SK-N-SH treated with all-trans-retinoic acid at 6 μM for 48 hours (cell line): ENCODE data around the gene GLI3.

ENCODE experiments used
- ARNTL ChIP-seq: fragments of 450-650 bp; formaldehyde crosslinking; IDR thresholded peaks from 2 replicates; pipeline ENCODE4 v1.5.0; 2020; ENCODE audit warnings: low read depth, mild to moderate bottlenecking, moderate library complexity, borderline replicate concordance
- BACH2 ChIP-seq: fragments of 250-450 bp; sonication (Bioruptor Pico); IDR thresholded peaks from 2 replicates; pipeline ENCODE4 v1.9.0; 2021; ENCODE audit warnings: mild to moderate bottlenecking, borderline replicate concordance
- CSDC2 ChIP-seq: fragments of 250-450 bp; sonication (Bioruptor Pico); IDR thresholded peaks from 2 replicates; pipeline ENCODE4 v1.5.0; 2020; ENCODE audit warnings: mild to moderate bottlenecking, moderate library complexity
- ESRRG ChIP-seq: fragments of 250-450 bp; sonication (Bioruptor Pico); IDR thresholded peaks from 2 replicates; pipeline ENCODE4 v1.6.1; 2021; ENCODE audit warnings: mild to moderate bottlenecking
- GLIS3 ChIP-seq: fragments of 250-450 bp; sonication (Bioruptor Pico); IDR thresholded peaks from 2 replicates; pipeline ENCODE4 v1.5.0; 2020; ENCODE audit warnings: mild to moderate bottlenecking, moderate library complexity
- OSR1 ChIP-seq: fragments of 250-450 bp; sonication (Bioruptor Pico); IDR thresholded peaks from 2 replicates; pipeline ENCODE4 v1.8.0; 2022; ENCODE audit warnings: moderate library complexity, mild to moderate bottlenecking, inconsistent platforms
- PATZ1 ChIP-seq: fragments of 250-450 bp; sonication (Bioruptor Pico); IDR thresholded peaks from 2 replicates; pipeline ENCODE4 v1.8.0; 2020; ENCODE audit warnings: mild to moderate bottlenecking, moderate library complexity, borderline replicate concordance
- PPARA ChIP-seq: fragments of 250-450 bp; sonication (Bioruptor Pico); IDR thresholded peaks from 2 replicates; pipeline ENCODE4 v1.5.0; 2020; ENCODE audit warnings: mild to moderate bottlenecking, borderline replicate concordance
- ZFP3 ChIP-seq: fragments of 250-450 bp; sonication (Bioruptor Pico); IDR thresholded peaks from 2 replicates; pipeline ENCODE4 v1.5.0; 2020; ENCODE audit warnings: mild to moderate bottlenecking, moderate library complexity
- ZFP30 ChIP-seq: fragments of 450-650 bp; formaldehyde crosslinking; IDR thresholded peaks from 2 replicates; pipeline ENCODE4 v1.5.0; 2022; ENCODE audit warnings: mild to moderate bottlenecking, moderate library complexity
- ZNF565 ChIP-seq: fragments of 450-650 bp; formaldehyde crosslinking; conservative IDR thresholded peaks from 2 replicates; pipeline ENCODE4 v1.5.0; 2020; ENCODE audit warnings: low read depth, mild to moderate bottlenecking, moderate library complexity

GRCh38 chr7:41972776-41973175 is 264.2 kb downstream of the GLI3 start:
- TF ChIP-seq ZFP30 (CRISPR knock-in tag) (no peak), ZFP3 (CRISPR knock-in tag) (no peak), BACH2 (CRISPR knock-in tag) (no peak), PATZ1 (CRISPR knock-in tag) (no peak), OSR1 (no peak), GLIS3 (CRISPR knock-in tag) (no peak), PPARA (CRISPR knock-in tag) (no peak), ARNTL (CRISPR knock-in tag) (no peak), ZNF565 (CRISPR knock-in tag) (no peak), CSDC2 (CRISPR knock-in tag) (no peak), ESRRG (no peak)
